Measurements from ENCODE around the gene KLHL6.

- TF ChIP-seq CTCF (IDR thresholded peaks at IDR 0.05): no peak
- no peak for TF ChIP-seq POLR2A (IDR thresholded peaks at IDR 0.05)
- TF ChIP-seq POLR2AphosphoS5 (IDR thresholded peaks at IDR 0.05): no peak
- no peak for TF ChIP-seq EP300 (IDR thresholded peaks at IDR 0.05)
Measured at GRCh38 chr3:183438735-183439134, 116.8 kb downstream of the KLHL6 start.

Data from sigmoid colon (tissue), 4 donors.